Prostate gland (tissue), 2 donors: ENCODE measurements around the gene CTCF. TPM values are rescaled to one million over a fixed set of nuclear protein-coding genes. Genes with fewer than 3 reads are reported as not detected.

Source experiments
- DNase-seq: peaks from one replicate; pipeline ENCODE4 v3.0.0-alpha.2; 2019; ENCODE audit warnings: low spot score
- H3K27ac ChIP-seq, 2 donors: fragments of 200-600 bp; sonication (generic); 2 replicates each; pipeline ENCODE4 v1.5.1; 2017 to 2019
- H3K27me3 ChIP-seq: fragments of 200-600 bp; sonication (generic); replicated peaks from 2 replicates; pipeline ENCODE4 v1.5.1; 2019; ENCODE audit not compliant: insufficient read depth
- H3K36me3 ChIP-seq, 2 donors: fragments of 200-600 bp; sonication (generic); 1 replicate in 1 of 2; 2 replicates in 1 of 2; pipeline versions ENCODE4 v1.5.1 to v1.8.1; 2017 to 2019
- H3K4me1 ChIP-seq: fragments of 200-600 bp; sonication (generic); replicated peaks from 2 replicates; pipeline ENCODE4 v1.5.1; 2019
- H3K4me3 ChIP-seq, 2 donors: fragments of 200-600 bp; sonication (generic); 2 replicates each; pipeline ENCODE4 v1.5.1; 2017 to 2019
- H3K9me3 ChIP-seq: fragments of 200-600 bp; sonication (generic); 2 replicates; pipeline ENCODE4 v1.5.1; 2017
- POLR2A ChIP-seq: fragments of 450-650 bp; IDR thresholded peaks from one replicate; pipeline ENCODE4 v1.6.1; 2016; ENCODE audit warnings: antibody characterized with exemption, mild to moderate bottlenecking
- POLR2AphosphoS5 ChIP-seq: sonication (generic); formaldehyde crosslinking; IDR thresholded peaks from one replicate; pipeline ENCODE4 v1.6.1; 2017; ENCODE audit warnings: antibody characterized with exemption
- whole genome bisulfite sequencing: methylation state at CpG from one replicate; pipeline ENCODE4 v1.1.5; 2018; 5-methylcytosine and 5-hydroxymethylcytosine counted together
- intact Hi-C: fragments of 100-400 bp; cut with DNase I; formaldehyde crosslinking; loops from one replicate; pipeline ENCODE4 v1.14.2; 2022
- total RNA-seq, 2 donors: library from RNA; depleted of rRNA; stranded (reverse); fragments of >200 nt; gene quantifications; one replicate each; pipeline ENCODE4 v1.1.0, GENCODE V29; 2016
- TF ChIP-seq, protein P1 (sequence below), 4 experiments: fragments of 200-600 bp in 2 of 4; fragments of 450-650 bp in 2 of 4; sonication (generic) in 2 of 4; IDR thresholded peaks; 1 replicate in 3 of 4; 2 replicates in 1 of 4; pipeline ENCODE4 v1.5.1; 2016 to 2019; ENCODE audit warnings: antibody characterized with exemption in 4 of 4, mild to moderate bottlenecking in 2 of 4, moderate library complexity in 2 of 4

The CTCF gene
- total RNA-seq, 2 donors from 2014 or later, result 39.9 to 48.9 TPM

DNA sequence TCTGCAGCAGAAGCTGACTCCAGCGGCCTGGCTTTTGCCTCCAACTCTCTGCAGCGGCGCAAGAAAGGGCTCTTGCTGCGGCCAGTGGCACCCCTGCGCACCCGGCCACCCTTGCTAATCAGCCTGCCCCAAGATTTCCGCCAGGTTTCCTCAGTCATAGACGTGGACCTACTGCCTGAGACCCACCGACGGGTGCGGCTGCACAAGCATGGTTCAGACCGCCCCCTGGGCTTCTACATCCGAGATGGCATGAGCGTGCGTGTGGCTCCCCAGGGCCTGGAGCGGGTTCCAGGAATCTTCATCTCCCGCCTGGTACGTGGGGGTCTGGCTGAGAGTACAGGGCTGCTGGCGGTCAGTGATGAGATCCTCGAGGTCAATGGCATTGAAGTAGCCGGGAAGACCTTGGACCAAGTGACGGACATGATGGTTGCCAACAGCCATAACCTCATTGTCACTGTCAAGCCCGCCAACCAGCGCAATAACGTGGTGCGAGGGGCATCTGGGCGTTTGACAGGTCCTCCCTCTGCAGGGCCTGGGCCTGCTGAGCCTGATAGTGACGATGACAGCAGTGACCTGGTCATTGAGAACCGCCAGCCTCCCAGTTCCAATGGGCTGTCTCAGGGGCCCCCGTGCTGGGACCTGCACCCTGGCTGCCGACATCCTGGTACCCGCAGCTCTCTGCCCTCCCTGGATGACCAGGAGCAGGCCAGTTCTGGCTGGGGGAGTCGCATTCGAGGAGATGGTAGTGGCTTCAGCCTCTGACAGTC lies 99.7 kb downstream of the CTCF start:
- H3K27ac ChIP-seq, result no peak overlapping the region
- H3K27me3 ChIP-seq, result no peaks in the 10 kb centered on the region
- no peak overlapping the region for H3K4me3 ChIP-seq
- DNase-seq, result no peak
- peaks cover 4% of the 10 kb centered on the region for H3K4me1 ChIP-seq
- TF ChIP-seq, protein P1, sequence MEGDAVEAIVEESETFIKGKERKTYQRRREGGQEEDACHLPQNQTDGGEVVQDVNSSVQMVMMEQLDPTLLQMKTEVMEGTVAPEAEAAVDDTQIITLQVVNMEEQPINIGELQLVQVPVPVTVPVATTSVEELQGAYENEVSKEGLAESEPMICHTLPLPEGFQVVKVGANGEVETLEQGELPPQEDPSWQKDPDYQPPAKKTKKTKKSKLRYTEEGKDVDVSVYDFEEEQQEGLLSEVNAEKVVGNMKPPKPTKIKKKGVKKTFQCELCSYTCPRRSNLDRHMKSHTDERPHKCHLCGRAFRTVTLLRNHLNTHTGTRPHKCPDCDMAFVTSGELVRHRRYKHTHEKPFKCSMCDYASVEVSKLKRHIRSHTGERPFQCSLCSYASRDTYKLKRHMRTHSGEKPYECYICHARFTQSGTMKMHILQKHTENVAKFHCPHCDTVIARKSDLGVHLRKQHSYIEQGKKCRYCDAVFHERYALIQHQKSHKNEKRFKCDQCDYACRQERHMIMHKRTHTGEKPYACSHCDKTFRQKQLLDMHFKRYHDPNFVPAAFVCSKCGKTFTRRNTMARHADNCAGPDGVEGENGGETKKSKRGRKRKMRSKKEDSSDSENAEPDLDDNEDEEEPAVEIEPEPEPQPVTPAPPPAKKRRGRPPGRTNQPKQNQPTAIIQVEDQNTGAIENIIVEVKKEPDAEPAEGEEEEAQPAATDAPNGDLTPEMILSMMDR (IDR thresholded peaks at IDR 0.05), result no peak
- TF ChIP-seq POLR2AphosphoS5, result no peak
- TF ChIP-seq POLR2A, result no peak
- H3K9me3 ChIP-seq, result no peaks in the 10 kb centered on the region
- H3K36me3 ChIP-seq, result no peaks in the 10 kb centered on the region
- intact Hi-C loops, result loop anchor here (5.0 to 10.0 kb wide), 2 partner anchors 137 to 180 kb away; partner anchors contain the start of genes RIPOR1 and THAP11
- 93% methylated on average over 34 of the region's 34 CpGs for WGBS

DNA sequence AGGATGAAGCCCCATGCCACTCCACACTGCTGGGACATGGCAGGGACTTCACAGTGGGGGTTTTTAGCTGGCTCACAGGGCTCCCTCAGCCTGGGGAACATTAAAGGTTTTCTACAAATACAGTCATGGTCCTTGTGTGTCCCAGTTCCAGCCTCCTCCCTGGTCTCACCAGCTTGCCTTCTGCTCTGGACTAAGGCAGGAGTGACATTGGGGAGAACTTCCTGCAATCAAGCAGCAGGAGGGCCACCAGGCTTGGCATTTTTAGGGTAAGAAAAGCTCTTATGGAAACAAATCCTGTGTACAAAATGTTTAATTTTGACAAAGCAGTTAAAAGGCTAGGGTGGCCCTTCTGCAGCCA lies 100.3 kb downstream of the CTCF start:
- intact Hi-C loops, result loop anchor here (5.0 to 10.0 kb wide), 2 partner anchors 138 to 180 kb away; partner anchors contain the start of genes RIPOR1 and THAP11
- Histone ChIP-seq H3K9me3 (no peaks in the 10 kb centered on the region), H3K4me1 (peaks cover 9% of the 10 kb centered on the region), H3K27me3 (no peaks in the 10 kb centered on the region), H3K4me3 (no peak overlapping the region), H3K36me3 (no peaks in the 10 kb centered on the region), H3K27ac (no peak overlapping the region)
- TF ChIP-seq POLR2AphosphoS5, result no peak
- TF ChIP-seq, protein P1 (IDR thresholded peaks at IDR 0.05), result no peak
- no peak for TF ChIP-seq POLR2A
- no peak for DNase-seq

DNA sequence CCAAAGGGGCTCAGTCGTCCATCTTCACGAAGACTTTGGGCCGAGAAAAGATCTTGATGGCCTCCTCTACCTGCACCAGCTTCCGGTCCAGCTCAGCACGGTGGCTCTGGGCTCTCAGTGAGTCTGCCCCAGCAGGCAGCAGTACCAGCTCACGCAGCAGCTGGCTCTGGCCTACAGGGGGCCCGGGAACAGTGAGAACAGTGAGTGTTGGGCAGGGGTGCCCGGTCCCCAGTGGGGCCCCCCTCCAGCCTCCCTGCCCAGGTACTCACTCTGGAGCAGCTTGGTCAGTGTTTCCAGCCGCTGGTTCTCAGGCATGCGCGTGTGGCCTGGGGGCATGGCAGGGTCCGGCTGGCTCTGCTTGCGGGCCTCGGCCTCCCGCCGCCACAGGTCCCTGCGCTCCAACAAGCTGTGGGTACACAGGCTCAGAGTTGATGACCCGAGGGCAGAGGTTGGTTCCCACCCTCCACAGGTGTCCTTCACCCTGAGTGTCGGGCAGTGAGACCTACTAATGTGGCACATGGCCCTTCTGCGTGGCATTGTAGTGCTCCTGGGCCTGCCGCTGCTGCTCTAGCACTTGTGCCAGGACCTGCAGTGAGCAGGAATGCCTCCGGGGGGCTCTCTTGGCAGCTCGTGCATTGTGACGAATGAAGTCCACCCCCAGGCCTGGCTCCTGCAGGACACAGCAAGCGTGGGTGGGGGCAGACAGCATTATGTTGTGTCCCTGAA lies 101.0 kb downstream of the CTCF start:
- no peak for DNase-seq
- H3K9me3 ChIP-seq, result no peaks in the 10 kb centered on the region
- H3K4me3 ChIP-seq, result no peak overlapping the region
- intact Hi-C loops, result loop anchor here (5.0 to 10.0 kb wide), 2 partner anchors 139 to 179 kb away; partner anchors contain the start of genes RIPOR1 and THAP11
- TF ChIP-seq POLR2AphosphoS5 (no peak), POLR2A (no peak)
- TF ChIP-seq, protein P1 (IDR thresholded peaks at IDR 0.05), result no peak
- H3K4me1 ChIP-seq, result peaks cover 11% of the 10 kb centered on the region
- 82% methylated on average over 23 of the region's 25 CpGs for WGBS
- no peaks in the 10 kb centered on the region for H3K27me3 ChIP-seq
- no peak overlapping the region for H3K27ac ChIP-seq
- no peaks in the 10 kb centered on the region for H3K36me3 ChIP-seq

DNA sequence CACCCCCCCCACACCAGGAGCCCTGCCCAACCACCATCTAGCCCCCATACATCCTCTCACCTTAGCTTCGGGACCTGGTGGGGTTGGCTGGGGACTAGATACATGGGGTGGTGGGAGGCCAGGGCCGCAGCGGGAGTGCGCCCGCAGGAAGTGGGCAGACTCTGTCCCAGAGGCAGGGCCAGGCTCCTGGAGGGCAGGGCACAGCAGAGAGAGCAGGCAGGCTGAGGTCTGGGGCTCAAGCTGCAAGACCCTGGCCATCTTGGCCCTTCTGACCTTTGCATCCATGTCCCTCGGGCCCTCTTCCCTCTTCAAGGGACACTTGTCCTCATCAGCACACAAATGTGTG lies 101.5 kb downstream of the CTCF start:
- TF ChIP-seq POLR2A, result no peak
- 92% methylated on average over 6 of the region's 6 CpGs for WGBS
- DNase-seq, result no peak
- Histone ChIP-seq H3K4me3 (no peak overlapping the region), H3K4me1 (peaks cover 11% of the 10 kb centered on the region), H3K27me3 (no peaks in the 10 kb centered on the region), H3K36me3 (no peaks in the 10 kb centered on the region), H3K9me3 (no peaks in the 10 kb centered on the region), H3K27ac (no peak overlapping the region)
- intact Hi-C loops, result loop anchor here (5.0 to 10.0 kb wide), 2 partner anchors 139 to 178 kb away; partner anchors contain the start of genes RIPOR1 and THAP11

DNA sequence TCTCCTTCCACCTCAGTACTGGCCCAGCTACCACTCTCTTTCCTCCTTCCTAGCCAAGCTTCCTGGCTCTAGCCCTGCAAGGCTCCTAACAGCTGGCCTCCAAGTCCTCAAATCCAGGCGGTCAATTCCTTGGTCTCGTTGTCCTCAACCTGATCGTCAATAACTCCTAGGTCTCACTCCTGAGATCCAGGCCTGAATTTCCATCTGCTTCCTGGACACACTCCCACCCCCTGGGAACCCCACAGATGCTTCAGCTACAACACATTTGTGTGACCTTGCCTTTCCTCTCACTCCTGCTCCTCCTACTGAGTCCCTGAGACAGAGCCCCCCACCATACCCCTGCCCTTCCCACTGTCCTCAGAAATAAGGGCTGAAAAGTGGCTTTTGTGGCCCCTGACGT lies 101.9 kb downstream of the CTCF start:
- H3K27ac ChIP-seq, result no peak overlapping the region
- no peak overlapping the region for H3K4me3 ChIP-seq
- H3K27me3 ChIP-seq, result no peaks in the 10 kb centered on the region
- H3K36me3 ChIP-seq, result no peaks in the 10 kb centered on the region
- TF ChIP-seq POLR2A, result no peak
- TF ChIP-seq, protein P1 (IDR thresholded peaks at IDR 0.05), result no peak
- no peak for TF ChIP-seq POLR2AphosphoS5
- no peaks in the 10 kb centered on the region for H3K9me3 ChIP-seq
- no peak for DNase-seq
- 83% methylated on average over 4 of the region's 4 CpGs for WGBS
- H3K4me1 ChIP-seq, result peaks cover 11% of the 10 kb centered on the region
- intact Hi-C loops, result loop anchor here (5.0 to 10.0 kb wide), 2 partner anchors 139 to 178 kb away; partner anchors contain the start of genes RIPOR1 and THAP11
